GM18511 (cell line): Measurements from ENCODE around the gene SOHLH1.

ENCODE experiments used
- ATAC-seq: cut with Tn5 transposase; IDR thresholded peaks from one replicate; pipeline ENCODE4 v1.9.1; 2021; ENCODE audit warnings: mild to moderate bottlenecking, moderate library complexity; ENCODE audit not compliant: unreplicated experiment

SOHLH1 gene, protein sequence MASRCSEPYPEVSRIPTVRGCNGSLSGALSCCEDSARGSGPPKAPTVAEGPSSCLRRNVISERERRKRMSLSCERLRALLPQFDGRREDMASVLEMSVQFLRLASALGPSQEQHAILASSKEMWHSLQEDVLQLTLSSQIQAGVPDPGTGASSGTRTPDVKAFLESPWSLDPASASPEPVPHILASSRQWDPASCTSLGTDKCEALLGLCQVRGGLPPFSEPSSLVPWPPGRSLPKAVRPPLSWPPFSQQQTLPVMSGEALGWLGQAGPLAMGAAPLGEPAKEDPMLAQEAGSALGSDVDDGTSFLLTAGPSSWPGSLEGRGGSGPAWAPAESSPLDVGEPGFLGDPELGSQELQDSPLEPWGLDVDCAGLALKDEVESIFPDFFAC

DNA sequence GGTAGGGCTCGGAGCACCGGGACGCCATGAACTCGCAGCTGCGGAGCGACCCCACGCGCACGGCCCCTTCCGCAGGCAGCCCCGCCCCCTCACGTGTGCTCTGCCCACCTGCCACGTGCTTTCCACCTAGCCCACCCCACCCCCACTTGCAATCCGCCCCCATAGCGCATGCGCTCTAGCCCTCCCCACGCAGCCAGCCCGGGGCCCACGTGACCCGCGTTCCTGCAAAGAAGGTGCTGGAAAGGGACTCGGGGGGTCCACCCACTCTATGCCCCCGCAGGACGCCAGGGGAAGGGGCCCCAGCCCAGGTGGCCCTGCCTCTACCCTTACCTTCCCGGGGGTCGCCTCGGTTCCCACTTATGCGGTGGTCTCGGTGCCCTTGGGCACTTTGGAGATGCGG is at the start of gene SOHLH1:
TSS of gene SOHLH1 (minus strand) at position 42 of the 400 bp plus-strand sequence. CDS start at position 28, 14 bp downstream.
- ATAC-seq, result no peak

DNA sequence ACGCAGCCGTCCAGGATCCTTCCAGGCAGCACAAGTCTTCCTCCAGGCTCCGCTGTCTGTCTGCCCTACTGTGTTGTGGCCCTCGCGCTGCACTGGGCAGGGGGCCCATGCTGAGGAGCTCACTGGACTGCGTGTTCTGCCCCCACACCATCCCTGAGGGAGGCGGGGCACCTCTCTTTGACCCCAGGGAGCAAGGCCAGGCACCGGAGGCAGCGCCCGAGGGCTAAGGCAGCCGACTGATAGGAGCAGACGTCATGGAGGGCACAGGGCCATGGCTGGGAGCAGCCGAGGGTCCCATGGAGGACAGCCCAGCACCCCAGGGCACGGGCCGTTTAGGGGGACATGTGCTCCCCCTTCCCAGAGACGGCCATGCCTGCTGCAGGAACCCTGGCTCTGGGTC is 49.4 kb upstream of the SOHLH1 start:
- ATAC-seq, result no peak

DNA sequence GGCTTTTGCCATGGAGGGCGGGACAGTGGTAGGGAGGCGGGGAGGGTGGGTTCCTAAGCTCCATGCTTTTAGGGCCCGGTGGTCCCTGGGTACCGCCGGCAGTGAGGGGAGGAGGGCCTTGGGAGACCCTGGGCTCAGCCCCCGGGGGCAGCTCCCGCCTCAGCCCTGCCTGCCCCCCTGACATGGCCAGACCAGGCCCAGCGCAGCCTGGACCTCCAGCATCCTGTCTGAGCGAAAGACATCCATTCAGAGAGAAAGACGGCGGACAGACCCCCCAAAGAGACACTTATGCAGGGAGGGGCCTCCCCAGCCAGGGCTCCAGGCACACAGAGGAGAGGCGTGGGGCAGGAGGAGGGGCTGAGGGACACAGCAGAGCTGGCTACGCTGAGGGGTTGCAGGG is 48.0 kb upstream of the SOHLH1 start:
- ATAC-seq, result no peak

DNA sequence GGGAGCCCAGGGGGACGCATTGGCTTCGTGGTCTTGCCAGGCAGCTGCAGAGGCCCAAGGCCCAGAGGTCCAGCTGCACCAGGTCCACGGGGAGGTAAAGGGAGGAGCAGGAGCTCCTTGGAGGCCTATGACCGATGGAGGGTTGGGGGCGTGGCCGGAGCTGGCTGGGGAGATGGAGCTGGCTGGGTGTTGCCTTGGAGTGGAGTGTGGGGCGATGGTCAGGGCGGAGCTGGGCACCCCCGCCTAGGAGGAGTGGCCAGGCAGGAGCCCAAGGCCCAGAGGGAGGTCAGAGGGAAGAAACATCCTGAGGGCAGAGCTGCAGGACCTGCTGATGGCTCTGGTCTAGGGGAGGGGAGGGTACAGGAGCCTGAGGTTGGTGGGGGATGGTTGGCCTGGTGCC is 47.3 kb upstream of the SOHLH1 start:
- ATAC-seq, result no peak

DNA sequence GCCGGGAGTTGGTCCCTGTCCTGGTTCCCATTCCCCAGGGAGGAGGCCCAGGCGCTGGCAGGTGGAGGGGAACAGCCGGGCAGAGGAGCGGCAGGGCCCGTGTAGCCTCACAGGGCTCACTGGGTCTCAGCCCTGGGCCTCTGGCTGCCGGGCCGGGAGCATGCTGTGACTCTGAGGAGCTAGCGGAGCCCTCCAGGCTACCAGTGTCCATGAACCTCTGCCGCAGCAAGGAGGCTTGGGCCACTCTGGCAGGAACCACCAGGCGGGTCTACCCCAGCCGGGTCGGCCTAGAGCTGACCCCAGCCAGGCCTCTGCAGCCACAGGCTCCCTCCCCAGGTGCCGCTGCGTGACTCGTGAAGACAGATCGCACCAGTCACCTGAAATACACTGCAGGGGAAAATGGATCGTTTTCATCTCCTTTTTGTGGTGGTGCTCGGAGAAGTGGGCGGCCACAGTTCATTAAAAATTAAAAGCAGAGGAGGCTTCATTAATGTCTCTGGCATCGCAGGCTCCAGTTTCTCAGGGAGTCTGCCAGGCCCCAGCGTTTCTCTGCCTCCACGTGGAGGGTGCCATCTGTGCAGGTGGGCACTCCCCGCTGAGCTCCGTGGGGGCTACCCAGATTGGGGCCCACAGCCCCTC is 46.5 kb upstream of the SOHLH1 start:
- ATAC-seq, result no peak

DNA sequence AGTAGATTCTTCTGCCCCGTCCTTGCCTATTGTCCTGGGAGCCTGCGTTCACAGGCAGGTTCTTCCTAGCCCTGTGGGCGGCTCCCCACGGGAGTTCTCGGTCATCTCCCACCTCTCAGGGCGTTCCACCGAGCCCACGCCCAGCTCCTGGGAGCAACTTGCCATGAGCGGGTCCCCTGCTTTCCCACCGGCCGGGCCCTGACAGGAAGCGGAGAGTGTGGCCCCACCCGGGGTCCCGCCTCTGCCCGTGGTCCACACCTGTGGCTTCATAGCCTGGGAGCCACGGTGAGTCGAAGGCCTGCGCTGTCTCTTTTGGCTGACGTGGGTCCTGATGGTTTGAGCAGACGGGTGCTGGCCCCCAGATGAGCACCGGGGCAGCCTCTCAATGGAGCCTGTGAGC is 45.9 kb upstream of the SOHLH1 start:
- no peak for ATAC-seq

DNA sequence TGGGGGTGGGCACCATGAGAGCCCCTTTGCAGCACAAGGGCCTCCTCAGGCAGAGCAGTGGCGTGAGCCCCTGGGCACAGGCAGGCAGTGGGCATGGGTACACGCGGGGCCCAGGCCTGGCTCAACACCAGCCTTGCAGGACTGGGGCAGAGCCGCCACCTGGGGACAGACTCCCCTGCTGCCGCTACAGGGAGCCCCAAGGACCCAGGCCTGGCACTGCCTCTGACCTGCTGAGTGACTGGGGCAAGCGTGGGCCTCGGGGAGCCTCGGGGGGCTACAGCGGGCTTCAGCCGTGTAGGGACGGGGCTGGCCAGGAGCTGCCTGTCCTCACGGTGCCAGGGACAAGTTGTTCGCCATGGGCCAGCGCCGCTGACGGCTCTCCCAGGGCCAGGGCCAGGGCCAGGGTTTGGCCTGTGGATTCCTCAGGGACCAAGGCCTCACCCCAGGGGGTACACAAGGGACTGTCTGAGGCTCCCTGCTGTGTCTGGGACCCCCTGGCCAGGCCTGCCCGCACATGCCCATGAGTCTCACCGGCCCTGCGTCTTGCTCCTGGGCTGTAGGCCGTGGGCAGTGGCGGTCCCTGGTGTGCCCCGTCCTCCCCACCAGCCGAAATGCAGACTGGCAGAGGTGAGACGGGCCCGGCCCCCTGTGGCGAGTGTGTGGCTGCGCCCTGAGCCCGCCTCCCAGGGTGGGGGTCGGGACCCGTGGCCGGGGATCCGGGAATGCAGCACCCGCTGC is 45.2 kb upstream of the SOHLH1 start:
- no peak for ATAC-seq

DNA sequence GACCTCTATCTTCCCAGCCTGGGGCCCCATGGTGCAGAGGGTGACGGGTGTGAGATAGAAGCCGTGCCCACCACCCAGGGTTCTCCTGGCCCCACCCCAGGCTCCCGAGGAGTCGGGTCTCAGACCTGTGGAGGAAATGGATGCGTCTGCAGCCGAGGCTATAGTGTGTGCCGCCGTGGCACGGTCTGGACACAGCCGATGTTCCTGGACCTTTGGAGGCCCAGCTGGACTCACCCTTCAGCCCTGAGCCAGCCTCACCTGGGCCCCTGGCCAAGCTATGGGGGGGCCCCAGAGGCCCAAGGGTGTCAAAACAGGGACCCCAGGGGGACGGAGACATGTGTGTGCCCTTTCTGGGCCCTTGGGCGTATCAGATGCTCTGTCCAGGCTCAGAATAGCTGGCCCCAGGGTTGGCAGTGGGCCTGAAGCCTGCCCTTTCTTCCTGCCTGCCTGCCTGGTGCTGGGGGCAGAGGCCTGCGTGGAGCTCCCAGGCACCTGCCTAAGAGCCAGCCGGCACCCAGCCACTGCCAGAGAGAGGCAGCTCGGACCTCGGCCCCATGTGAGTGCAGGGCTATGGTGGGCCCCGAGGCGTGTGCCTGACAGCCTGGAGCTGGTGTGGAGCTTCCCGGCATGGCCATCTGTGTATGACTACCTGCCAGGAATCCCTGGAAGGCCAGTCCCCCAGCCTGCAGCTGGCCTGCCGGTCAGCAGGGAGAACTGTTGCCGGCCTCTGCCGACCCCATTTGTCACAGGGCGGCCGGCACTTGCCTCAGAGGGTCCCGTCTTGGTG is 44.5 kb upstream of the SOHLH1 start:
- no peak for ATAC-seq

DNA sequence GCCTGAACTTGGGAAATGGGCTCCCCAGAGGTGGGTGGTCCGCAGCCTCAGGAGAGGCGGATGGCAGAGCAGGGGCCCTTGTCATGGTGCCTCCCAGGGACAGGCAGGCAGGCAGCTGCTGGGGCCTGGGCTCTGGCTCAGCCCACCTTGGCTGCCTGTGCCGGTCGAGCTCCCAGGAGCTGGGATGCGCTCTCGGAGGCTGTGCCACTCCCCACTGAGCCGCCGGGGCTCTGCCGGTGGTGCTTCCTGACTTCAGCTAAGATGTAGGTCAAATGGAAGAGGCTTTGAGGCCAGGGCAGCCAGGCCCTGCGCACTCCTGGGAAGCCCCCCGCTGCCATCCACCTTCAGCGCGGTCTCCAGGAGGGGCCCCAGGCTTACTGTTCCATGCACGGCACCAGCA is 43.7 kb upstream of the SOHLH1 start:
- ATAC-seq, result no peak

DNA sequence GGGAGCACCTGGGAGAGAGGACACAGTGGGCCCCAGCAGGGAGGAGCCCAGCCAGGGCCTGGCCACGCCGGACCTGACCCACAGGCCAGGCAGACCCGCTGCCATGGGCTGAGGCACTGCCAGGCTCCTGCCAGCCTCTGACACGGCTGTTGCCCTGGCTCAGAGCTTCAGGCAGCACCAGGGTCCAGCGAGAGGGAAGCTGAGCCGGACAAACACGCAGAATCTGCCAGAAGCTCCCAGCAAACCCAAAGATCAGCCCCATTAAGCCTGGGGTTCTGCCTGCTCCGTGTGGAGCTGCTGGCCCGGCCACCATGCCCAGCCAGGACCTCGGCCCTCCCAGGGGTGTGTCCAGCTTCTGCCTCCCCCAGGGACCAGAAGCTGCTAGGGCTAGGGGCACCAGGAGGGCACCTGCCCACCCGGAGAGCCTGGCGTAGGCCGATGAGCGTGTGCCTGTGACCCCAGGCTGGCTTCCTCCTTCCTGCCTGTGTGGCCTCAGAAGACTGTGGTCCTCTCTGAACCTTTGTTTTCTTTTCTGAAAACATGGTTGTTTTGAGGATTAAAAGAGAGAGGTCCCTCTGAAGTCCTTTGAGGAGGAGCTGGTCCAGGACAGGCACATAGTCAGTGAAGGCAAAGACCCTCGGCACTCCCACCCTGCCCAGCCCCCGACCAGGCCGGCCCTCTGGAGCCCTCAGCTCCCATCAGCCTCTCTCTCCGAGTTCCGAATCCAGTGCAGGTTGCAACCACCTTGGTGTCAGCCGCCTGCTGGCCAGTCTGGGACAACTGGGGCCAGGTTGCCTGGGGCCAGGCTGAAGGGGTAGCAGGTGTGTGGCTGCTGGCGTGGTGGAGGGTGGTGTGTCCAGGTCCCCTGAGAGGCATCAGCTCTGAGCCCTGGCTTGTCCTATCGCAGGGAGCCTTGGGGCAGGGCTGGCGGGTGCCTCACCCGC is 42.3 kb upstream of the SOHLH1 start:
- ATAC-seq, result no peak

DNA sequence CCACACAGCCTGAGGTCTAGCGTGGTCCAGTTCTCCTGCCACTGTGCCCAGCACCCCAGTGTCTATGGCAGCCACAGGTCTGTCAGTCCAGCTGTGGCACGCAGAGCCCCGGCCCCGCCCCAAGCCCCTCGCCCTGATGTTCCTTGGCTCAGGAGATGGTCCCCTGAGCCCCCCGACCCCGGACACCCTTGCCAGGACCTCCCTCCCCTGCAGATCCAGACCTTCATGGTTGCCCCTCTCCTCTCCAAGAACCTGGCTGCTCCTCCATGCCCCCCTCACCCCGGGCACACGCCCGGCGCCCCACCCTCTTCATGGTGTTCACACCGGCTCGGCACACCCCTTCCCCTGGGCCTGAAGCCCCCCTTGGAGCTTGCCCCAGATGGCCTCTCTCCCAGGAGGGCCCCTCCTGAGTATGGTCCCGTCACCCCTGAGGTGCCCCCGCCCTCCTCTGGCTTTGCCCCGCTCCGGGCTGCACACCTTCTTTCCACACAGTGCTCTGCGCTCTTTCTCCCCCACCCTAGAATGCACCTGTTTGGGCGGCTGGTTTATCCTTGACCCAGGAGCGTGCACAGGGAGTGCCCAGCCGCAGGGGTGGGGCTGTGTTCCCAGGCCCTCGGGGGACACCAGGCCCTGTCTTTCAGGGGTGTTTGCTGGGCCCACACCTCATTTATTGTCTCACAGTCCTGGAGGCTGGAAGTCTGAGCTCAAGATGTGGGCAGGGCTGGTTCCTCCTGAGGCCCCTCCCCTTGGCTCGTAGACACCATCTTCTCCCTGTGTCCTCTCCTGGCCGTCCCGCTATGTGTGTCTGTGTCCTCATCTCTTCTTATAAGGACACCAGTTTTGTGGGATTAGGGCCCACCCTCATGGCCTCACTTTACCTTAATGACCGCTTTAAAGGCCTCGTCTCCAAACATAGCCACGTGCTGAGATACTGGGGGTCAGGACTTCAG is 40.3 kb upstream of the SOHLH1 start:
- no peak for ATAC-seq

DNA sequence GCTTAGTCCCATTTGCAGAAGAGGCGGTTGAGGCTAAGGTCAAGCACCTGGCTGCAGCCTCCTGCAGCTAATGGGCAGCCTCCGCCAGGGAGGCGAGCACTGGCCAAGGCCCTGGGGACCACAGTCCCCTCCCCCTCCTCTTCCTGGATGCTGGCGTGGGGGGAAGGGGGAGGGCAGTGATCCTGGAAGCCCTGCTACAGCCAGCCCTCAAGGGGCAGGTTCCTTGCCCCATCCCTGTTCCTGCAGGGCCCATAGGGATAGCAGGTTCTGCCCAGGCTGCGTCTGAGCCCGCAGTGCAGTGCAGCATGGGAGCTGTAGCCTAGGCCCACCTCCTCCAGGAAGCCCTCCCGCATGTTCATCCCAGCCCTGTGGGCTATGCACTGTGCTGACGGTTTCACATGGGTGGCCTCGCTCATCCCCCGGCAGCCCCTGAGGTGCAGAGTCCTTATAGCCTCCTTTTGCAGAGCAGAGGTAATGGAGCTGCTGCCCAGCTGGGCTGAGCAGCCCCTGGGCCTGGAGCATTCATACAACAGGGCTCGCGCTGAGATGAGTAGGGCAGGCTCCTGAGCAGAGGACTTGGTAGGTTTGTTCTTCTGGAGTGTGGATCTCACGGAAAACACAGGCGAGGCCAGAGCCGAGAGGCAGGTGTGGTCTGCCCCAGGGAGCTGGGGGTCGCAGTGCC is 38.7 kb upstream of the SOHLH1 start:
- no peak for ATAC-seq

DNA sequence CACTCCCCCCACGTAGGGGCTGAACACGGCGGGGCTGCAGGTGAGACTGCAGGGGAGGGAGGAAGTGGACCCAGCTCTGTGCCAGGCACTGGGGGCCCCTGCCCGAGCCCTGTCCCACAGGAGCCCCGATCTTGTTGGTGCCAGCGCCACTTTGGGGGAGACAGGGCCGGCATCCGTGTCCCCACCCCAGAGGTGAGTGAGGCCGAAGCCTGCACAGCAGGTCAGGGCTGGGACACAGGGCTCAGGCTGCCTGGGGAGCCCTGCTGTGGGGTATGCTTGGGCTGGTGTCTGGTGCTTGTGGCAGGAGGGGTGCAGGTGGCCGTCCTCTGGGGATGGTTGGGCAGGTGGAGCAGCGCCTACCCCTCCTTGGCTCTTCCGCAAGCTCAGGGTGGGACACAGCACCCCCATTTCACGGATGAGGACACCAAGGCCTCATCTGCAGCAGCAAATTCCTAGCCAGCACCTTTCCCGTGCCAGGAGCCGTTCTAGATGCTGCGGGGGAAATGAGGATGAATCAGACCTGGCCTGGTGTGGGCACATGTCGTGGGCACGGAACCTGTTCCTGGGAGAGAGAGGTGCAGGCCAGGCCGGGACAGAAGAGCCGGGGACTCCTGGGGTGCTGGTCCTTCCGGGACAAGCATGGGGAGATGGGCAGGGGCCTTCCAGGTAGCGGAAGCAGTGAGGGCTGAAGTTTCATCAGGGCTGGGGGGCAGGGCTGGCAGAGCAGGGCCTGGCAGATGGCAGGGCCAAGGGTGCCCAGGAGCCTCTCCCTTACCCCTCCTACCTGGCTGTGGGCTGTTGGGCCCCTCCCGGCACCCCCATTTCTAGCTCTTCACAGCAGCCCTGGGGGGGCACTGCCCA is 37.9 kb upstream of the SOHLH1 start:
- ATAC-seq, result no peak

DNA sequence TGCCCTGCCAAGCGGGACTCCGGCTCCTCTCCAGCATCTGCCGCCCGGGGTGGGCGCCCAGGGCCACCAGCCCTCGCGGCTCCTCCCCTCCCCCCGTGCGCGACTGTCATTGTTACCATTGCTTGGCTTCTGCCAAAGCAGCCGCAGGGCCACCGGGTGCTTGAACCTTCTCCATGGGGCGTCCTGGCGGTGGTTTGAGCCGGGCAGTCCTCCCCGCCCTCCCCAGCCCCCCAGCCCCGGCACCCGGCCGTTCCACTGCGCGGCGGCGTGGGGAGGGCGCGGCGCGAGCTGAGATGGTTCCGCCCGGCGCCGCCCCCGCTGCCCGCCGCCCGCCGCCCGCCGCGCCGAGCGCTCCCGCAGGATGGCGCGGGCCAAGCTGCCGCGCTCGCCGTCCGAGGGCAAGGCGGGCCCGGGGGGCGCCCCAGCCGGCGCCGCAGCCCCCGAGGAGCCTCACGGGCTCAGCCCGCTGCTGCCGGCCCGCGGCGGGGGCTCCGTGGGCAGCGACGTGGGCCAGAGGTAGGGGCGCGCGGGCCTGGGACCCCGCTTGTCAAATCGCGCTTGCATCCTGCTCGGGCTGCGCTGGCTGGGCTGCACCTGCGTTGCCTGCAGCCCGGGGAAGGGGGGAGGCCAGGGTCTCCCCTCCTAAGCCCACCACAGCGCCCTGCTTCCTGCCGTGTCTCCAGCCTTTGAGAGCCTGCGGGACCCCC is 37.1 kb upstream of the SOHLH1 start:
- ATAC-seq, result no peak

DNA sequence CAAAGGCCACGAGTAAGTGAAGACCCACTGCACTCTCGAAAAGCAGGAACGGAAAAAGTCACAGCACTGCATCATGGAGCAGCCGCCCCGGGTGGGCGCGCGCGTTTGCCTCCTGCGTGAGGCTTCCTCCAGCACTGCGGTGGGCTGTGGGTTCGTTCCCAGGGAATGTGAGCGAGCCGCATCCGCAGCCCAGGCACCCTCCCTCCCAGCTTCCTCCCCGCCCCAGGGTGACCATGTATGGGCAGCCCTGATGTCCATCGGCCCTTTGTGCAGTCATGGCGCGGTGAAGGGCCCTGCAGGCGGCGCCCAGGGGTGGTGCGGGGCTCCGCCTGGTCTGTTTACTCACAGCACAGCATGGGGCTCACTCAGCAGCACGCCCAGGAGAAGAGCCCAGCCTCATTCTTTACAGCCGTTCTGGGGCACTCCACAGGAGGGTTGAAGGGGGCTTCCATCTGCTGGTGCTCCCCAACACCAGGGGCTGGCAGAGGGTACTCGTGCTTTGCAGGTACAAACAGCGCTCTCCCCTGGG is 35.4 kb upstream of the SOHLH1 start:
- no peak for ATAC-seq

DNA sequence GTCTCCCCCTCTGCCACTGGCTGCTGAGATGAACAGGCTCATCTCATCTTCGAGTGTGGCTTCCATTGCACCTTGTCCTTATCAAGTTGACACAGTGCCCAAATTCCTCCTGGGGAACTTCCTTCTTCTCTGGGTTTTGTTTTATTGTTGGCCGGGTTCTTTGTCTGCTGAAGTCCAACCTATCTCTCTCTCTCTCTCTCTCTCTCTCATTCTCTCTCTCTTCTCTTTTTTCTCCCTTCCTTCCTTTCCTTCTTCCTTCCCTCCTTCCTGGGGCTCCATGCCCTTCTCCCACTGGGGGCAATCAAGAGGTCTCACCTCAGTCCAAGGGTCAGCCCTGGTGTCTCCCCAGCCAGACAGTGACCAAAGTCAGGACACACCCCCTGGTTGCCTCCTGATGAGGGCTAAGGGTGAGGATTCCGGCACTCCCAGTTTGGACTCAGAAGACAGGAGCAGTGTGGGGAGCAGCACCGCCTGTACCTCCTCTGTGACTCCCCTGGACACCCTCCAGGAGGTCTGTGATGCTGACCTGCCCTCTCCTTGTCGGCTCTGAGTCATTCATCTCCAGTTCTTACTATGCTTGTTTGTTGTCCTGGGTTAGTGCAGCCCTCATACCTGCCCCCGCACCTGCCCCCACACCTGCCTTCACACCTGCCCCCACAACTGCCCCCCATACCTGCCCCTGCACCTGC is 33.4 kb upstream of the SOHLH1 start:
- ATAC-seq, result no peak
